ENCODE results near the gene TRIM40. TPM values are rescaled to one million over a fixed set of nuclear protein-coding genes. Genes with fewer than 3 reads are reported as not detected.
"Not testable (repeated sequence)": the region's sequence is repeated elsewhere in the genome, so short reads cannot be mapped to it uniquely, and the experiment has no call there.

TRIM40 gene
- total RNA-seq, 1 donor from 2014 or later = not detected

DNA sequence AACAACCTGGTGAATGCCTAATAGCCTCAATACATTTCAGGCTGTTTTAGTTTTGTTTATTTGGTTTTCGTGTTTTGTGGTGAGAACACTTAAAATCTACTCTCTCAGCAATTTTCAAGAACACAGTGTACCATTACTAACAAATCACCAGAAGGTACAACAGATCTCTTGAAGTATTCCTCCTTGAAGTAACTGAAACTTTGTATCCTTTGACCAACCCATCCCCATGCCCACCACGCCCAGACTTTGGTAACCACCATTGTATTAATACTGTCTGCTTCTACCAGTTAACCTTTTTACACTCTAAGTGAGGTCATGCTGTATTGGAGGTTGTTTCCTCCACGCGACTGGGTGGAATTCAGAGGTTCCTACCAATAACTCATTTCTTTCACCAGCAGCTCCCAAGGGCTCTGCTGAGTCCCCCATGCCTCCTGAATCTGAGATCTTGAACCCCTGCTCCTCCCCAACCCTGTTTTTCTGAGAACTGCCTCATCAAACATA is 5.7 kb upstream of the TRIM40 start:
- H3K27me3 Mint-ChIP-seq = peaks cover 83% of the 10 kb centered on the region
- no peaks in the 10 kb centered on the region for H3K9me3 Mint-ChIP-seq (ENCODE audit: low read depth)
- no peak overlapping the region for H3K4me3 Mint-ChIP-seq (ENCODE audit: low read depth)
- H3K4me1 Mint-ChIP-seq (ENCODE audit: low read depth) = peaks cover 5% of the 10 kb centered on the region
- H3K27ac Mint-ChIP-seq = no peak overlapping the region
- TF ChIP-seq CTCF (IDR thresholded peaks at IDR 0.05; ENCODE audit: unreplicated experiment) = no peak
- DNase-seq (ENCODE audit: low spot score, unreplicated experiment) = no peak
- no peaks in the 10 kb centered on the region for H3K36me3 Mint-ChIP-seq (ENCODE audit: insufficient read depth)

GRCh38 chr6:30130887-30131862 is 4.8 kb upstream of the TRIM40 start:
- Mint-ChIP-seq H3K36me3 (ENCODE audit: insufficient read depth) (no peaks in the 10 kb centered on the region), H3K27ac (no peak overlapping the region), H3K9me3 (ENCODE audit: low read depth) (no peaks in the 10 kb centered on the region), H3K4me1 (ENCODE audit: low read depth) (peaks cover 5% of the 10 kb centered on the region), H3K4me3 (ENCODE audit: low read depth) (no peak overlapping the region), H3K27me3 (peaks cover 79% of the 10 kb centered on the region)
- TF ChIP-seq CTCF (IDR thresholded peaks at IDR 0.05; ENCODE audit: unreplicated experiment) = peak; percentile 99
- DNase-seq (ENCODE audit: low spot score, unreplicated experiment) = peak; percentile 25

GRCh38 chr6:30131947-30132497 is 3.9 kb upstream of the TRIM40 start:
- Mint-ChIP-seq H3K9me3 (ENCODE audit: low read depth) (no peaks in the 10 kb centered on the region), H3K36me3 (ENCODE audit: insufficient read depth) (no peaks in the 10 kb centered on the region), H3K27me3 (peaks cover 72% of the 10 kb centered on the region), H3K4me3 (ENCODE audit: low read depth) (no peak overlapping the region), H3K4me1 (ENCODE audit: low read depth) (peaks cover 5% of the 10 kb centered on the region), H3K27ac (no peak overlapping the region)
- no peak for DNase-seq (ENCODE audit: low spot score, unreplicated experiment)
- no peak for TF ChIP-seq CTCF (IDR thresholded peaks at IDR 0.05; ENCODE audit: unreplicated experiment)

DNA sequence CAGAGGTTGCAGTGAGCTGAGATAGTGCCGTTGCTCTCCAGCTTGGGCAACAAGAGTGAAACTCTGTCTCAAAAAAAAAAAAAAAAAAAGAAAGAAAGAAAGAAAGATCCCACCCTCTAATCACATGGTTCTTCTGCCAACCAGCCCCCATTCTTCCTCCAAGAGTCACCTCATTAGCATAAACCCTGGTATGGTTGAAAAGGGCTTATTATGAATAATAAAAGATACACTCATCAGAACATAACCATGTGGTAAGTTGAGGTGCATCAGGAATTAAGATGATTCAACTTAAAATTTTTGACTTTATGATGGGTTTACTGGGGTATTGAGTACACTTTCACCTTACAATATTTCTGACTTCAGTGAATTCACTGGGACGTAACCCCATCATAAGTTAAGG is 793 bp upstream of the TRIM40 start:
- Mint-ChIP-seq H3K4me1 (ENCODE audit: low read depth) (peaks cover 1% of the 10 kb centered on the region), H3K27me3 (peaks cover 63% of the 10 kb centered on the region), H3K9me3 (ENCODE audit: low read depth) (no peaks in the 10 kb centered on the region), H3K4me3 (ENCODE audit: low read depth) (no peak overlapping the region), H3K36me3 (ENCODE audit: insufficient read depth) (no peaks in the 10 kb centered on the region), H3K27ac (no peak overlapping the region)
- no peak for DNase-seq (ENCODE audit: low spot score, unreplicated experiment)
- TF ChIP-seq CTCF (IDR thresholded peaks at IDR 0.05; ENCODE audit: unreplicated experiment) = no peak

- Mint-ChIP-seq H3K27ac (no peak overlapping the region), H3K4me1 (ENCODE audit: low read depth) (no peaks in the 10 kb centered on the region), H3K36me3 (ENCODE audit: insufficient read depth) (no peaks in the 10 kb centered on the region), H3K9me3 (ENCODE audit: low read depth) (no peaks in the 10 kb centered on the region), H3K27me3 (peaks cover 61% of the 10 kb centered on the region), H3K4me3 (ENCODE audit: low read depth) (no peak overlapping the region)
- no peak for DNase-seq (ENCODE audit: low spot score, unreplicated experiment)
- no peak for TF ChIP-seq CTCF (IDR thresholded peaks at IDR 0.05; ENCODE audit: unreplicated experiment)
Measured at GRCh38 chr6:30136570-30137286, 788 bp downstream of the TRIM40 start.

DNA sequence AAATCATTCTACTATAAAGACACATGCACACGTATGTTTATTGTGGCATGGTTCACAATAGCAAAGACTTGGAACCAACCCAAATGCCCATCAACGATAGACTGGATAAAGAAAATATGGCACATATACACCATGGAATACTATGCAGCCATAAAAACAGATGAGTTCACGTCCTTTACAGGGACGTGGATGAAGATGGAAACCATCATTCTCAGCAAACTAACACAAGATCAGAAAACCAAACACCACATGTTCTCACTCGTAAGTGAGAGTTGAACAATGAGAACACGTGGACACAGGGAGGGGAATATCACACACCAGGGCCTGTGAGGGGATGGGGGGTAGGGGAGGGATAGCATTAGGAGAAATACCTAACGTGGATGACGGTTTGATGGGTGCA is 4.3 kb downstream of the TRIM40 start:
- H3K9me3 Mint-ChIP-seq (ENCODE audit: low read depth); DNase-seq (ENCODE audit: low spot score, unreplicated experiment); H3K27ac Mint-ChIP-seq; H3K4me3 Mint-ChIP-seq (ENCODE audit: low read depth); H3K36me3 Mint-ChIP-seq (ENCODE audit: insufficient read depth); H3K4me1 Mint-ChIP-seq (ENCODE audit: low read depth): not testable (repeated sequence)
- peaks cover 67% of the 10 kb centered on the region for H3K27me3 Mint-ChIP-seq
